PFSK-1 (cell line): ENCODE results near the gene GGT1.

Source experiments
- FOXP2 ChIP-seq: optimal IDR thresholded peaks from 2 replicates; pipeline ENCODE3; 2011; ENCODE audit warnings: borderline replicate concordance, control low read depth, inconsistent platforms; ENCODE audit not compliant: insufficient read depth; ENCODE audit errors: extremely low read length, extremely low read depth
- POLR2AphosphoS5 ChIP-seq: IDR thresholded peaks from 2 replicates; pipeline ENCODE4 v1.6.1; 2012; ENCODE audit warnings: low read depth, mild to moderate bottlenecking, control low read depth, low read length, moderate library complexity
- REST ChIP-seq, 2 experiments: IDR thresholded peaks; 2 replicates each; pipeline versions ENCODE4 v1.6.1 to v1.8.0; 2011 to 2012; ENCODE audit warnings: low read depth in 2 of 2, low read length in 2 of 2, control low read depth in 1 of 2, inconsistent platforms in 1 of 2, mild to moderate bottlenecking in 1 of 2, moderate library complexity in 1 of 2; ENCODE audit not compliant: insufficient read depth in 1 of 2
- SIN3A ChIP-seq: IDR thresholded peaks from 2 replicates; pipeline ENCODE4 v1.6.1; 2012; ENCODE audit warnings: mild to moderate bottlenecking, low read length, moderate library complexity, borderline replicate concordance; ENCODE audit not compliant: insufficient read depth
- TAF1 ChIP-seq: IDR thresholded peaks from 2 replicates; pipeline ENCODE4 v1.6.1; 2012; ENCODE audit warnings: low read length, control low read depth, borderline replicate concordance; ENCODE audit not compliant: insufficient read depth

- TF ChIP-seq POLR2AphosphoS5 (no peak), TAF1 (no peak), REST (IDR thresholded peaks at IDR 0.05; ENCODE audit: insufficient read depth in 1 of 2, low read depth in 2 of 2, low read length in 2 of 2) (no peak), FOXP2 (no peak), SIN3A (no peak)
Measured at GRCh38 chr22:24571266-24571665, 31.7 kb upstream of the GGT1 start.
